ENCODE results near the gene CCL20. TPM values are rescaled to one million over a fixed set of nuclear protein-coding genes. Genes with fewer than 3 reads are reported as not detected.

The CCL20 gene
- total and polyA plus RNA-seq, 10 donors: 0.28 to 0.74 (median 0.46) TPM; not detected in 7

- no peaks in the 10 kb centered on the region for H3K9me3 ChIP-seq
- peaks cover 0 to 6% (median 0%) of the 10 kb centered on the region in 7 donors for H3K27me3 ChIP-seq (replicated peaks in 1 of 7)
- no peak overlapping the region for H3K4me3 ChIP-seq
- no peaks in the 10 kb centered on the region for H3K36me3 ChIP-seq
- WGBS, 5 donors: 67 to 75% (median 69%) methylated on average over 10 of the region's 10 CpGs
- H3K27ac ChIP-seq: no peak overlapping the region
- no peak for DNase-seq
- no peaks in the 10 kb centered on the region for H3K4me1 ChIP-seq
- intact Hi-C loops (cut with DNase I; ENCODE audit: low total_unique reads): no loop called here
- no peak for TF ChIP-seq CTCF (IDR thresholded peaks at IDR 0.05 in 8 of 11, conservative IDR thresholded peaks at IDR 0.05 in 3 of 11)
- TF ChIP-seq POLR2AphosphoS5 (IDR thresholded peaks at IDR 0.05): no peak
- no peak for TF ChIP-seq POLR2A (IDR thresholded peaks at IDR 0.05)
Measured at GRCh38 chr2:227826019-227826521, 12.4 kb downstream of the CCL20 start.

DNA sequence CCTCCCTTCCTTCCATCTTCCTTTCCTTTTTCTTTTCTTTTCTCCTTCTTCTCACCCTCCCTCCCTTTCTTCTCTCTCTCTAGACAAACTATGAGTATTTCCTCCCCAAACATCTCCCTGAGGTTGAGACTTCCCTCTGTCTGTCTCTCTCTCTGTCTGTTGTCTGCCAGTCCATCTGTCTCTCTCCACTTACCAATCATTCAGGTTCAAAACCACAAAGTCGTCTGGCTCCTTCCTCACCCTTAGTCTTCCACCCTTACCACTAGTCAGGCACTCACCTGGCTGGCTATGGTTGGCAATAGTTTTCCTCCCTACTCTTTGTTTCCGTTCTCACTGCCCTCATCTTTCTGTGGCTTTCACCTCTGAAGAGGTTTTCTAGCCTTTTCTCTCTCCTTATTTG is 12.9 kb downstream of the CCL20 start:
- no peak for TF ChIP-seq POLR2A (IDR thresholded peaks at IDR 0.05)
- no peak for TF ChIP-seq CTCF (IDR thresholded peaks at IDR 0.05 in 8 of 11, conservative IDR thresholded peaks at IDR 0.05 in 3 of 11)
- TF ChIP-seq POLR2AphosphoS5 (IDR thresholded peaks at IDR 0.05): no peak
- intact Hi-C loops (cut with DNase I; ENCODE audit: low total_unique reads): no loop called here
- WGBS, 5 donors: 15 to 51% (median 23%) methylated on average over 2 of the region's 2 CpGs
- Histone ChIP-seq H3K27me3 (replicated peaks in 1 of 7) (peaks cover 0 to 2% (median 0%) of the 10 kb centered on the region in 7 donors), H3K36me3 (no peaks in the 10 kb centered on the region), H3K9me3 (no peaks in the 10 kb centered on the region), H3K4me3 (no peak overlapping the region), H3K27ac (no peak overlapping the region), H3K4me1 (no peaks in the 10 kb centered on the region)
- DNase-seq: no peak

GRCh38 chr2:227827143-227827542 is 13.5 kb downstream of the CCL20 start:
- Histone ChIP-seq H3K4me3 (no peak overlapping the region), H3K27me3 (replicated peaks in 1 of 7) (no peaks in the 10 kb centered on the region), H3K9me3 (no peaks in the 10 kb centered on the region), H3K4me1 (no peaks in the 10 kb centered on the region), H3K27ac (no peak overlapping the region), H3K36me3 (no peaks in the 10 kb centered on the region)
- TF ChIP-seq POLR2A (IDR thresholded peaks at IDR 0.05) (no peak), CTCF (IDR thresholded peaks at IDR 0.05 in 8 of 11, conservative IDR thresholded peaks at IDR 0.05 in 3 of 11) (no peak), POLR2AphosphoS5 (IDR thresholded peaks at IDR 0.05) (no peak)
- DNase-seq: no peak
- intact Hi-C loops (cut with DNase I; ENCODE audit: low total_unique reads): no loop called here
- 69 to 87% (median 83%) methylated on average over 7 of the region's 7 CpGs for WGBS, 5 donors

DNA sequence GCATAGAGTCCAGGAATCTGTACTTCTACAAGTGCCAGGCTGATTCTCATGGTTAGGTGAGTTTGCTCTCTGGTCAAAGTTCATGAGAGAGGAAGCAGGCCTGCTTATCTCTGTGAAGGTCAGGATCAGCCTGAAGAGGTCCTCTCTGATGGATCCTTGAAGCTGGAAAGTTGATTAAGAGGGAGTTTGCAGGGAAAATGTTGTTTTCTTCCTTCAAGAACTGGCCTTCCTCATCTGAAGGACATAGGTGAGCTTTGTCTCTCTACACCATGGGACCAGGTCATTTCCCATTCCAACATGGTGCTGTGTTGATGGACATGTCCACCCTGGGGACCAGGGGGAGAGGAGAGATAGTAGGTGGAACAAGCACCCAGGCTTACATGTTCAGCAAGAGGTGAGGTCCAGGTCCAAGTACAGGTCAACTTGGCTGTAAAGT is 14.9 kb downstream of the CCL20 start:
- Histone ChIP-seq H3K36me3 (no peaks in the 10 kb centered on the region), H3K27me3 (replicated peaks in 1 of 7) (no peaks in the 10 kb centered on the region), H3K9me3 (no peaks in the 10 kb centered on the region), H3K27ac (no peak overlapping the region), H3K4me3 (no peak overlapping the region), H3K4me1 (no peaks in the 10 kb centered on the region)
- DNase-seq: no peak
- intact Hi-C loops (cut with DNase I; ENCODE audit: low total_unique reads): no loop called here
- TF ChIP-seq POLR2AphosphoS5 (IDR thresholded peaks at IDR 0.05) (no peak), POLR2A (IDR thresholded peaks at IDR 0.05) (no peak), CTCF (IDR thresholded peaks at IDR 0.05 in 8 of 11, conservative IDR thresholded peaks at IDR 0.05 in 3 of 11) (no peak)
